H1 (cell line): ENCODE measurements around the gene NEO1. TPM values are rescaled to one million over a fixed set of nuclear protein-coding genes. Genes with fewer than 3 reads are reported as not detected.

Source experiments
- BACH1 ChIP-seq: IDR thresholded peaks from 2 replicates; pipeline ENCODE4 v1.6.1; 2012; ENCODE audit warnings: low read length, improper control_type of control experiment
- BRCA1 ChIP-seq: IDR thresholded peaks from 2 replicates; pipeline ENCODE4 v1.6.1; 2012; ENCODE audit warnings: low read depth, low read length, improper control_type of control experiment
- CBX8 ChIP-seq: fragments of 300-800, 300-1000 bp; sonication (generic); IDR thresholded peaks from 2 replicates; pipeline ENCODE4 v1.7.1; 2016; ENCODE audit warnings: low read depth, low read length, borderline replicate concordance
- KDM4A ChIP-seq: IDR thresholded peaks from one replicate; pipeline ENCODE4 v1.7.1; 2012; ENCODE audit warnings: low read depth, mild to moderate bottlenecking, moderate library complexity, low read length, inconsistent platforms; ENCODE audit not compliant: severe bottlenecking
- PHF8 ChIP-seq: fragments of 200-600 bp; sonication (generic); conservative IDR thresholded peaks from 2 replicates; pipeline ENCODE4 v1.7.1; 2012; ENCODE audit warnings: low read depth, mild to moderate bottlenecking, inconsistent platforms, low read length, moderate library complexity
- POLR2A ChIP-seq, 2 experiments: IDR thresholded peaks; 1 replicate in 1 of 2; 2 replicates in 1 of 2; pipeline ENCODE4 v1.6.1; 2011; ENCODE audit warnings: low read depth in 2 of 2, low read length in 2 of 2, mild to moderate bottlenecking in 2 of 2; ENCODE audit errors: control extremely low read depth in 1 of 2
- SAP30 ChIP-seq: fragments of 300-600 bp; sonication (generic); IDR thresholded peaks from 2 replicates; pipeline ENCODE4 v1.7.1; 2012; ENCODE audit warnings: low read length, moderate library complexity, mild to moderate bottlenecking, inconsistent platforms; ENCODE audit not compliant: insufficient read depth, insufficient replicate concordance
- SIRT6 ChIP-seq: IDR thresholded peaks from one replicate; pipeline ENCODE4 v1.7.1; 2012; ENCODE audit warnings: low read length, inconsistent platforms
- TBP ChIP-seq: IDR thresholded peaks from 2 replicates; pipeline ENCODE4 v1.6.1; 2011; ENCODE audit warnings: low read depth, low read length, improper control_type of control experiment
- YY1 ChIP-seq: IDR thresholded peaks from 2 replicates; pipeline ENCODE4 v1.6.1; 2011; ENCODE audit warnings: low read depth, mild to moderate bottlenecking, low read length
- polyA plus RNA-seq, 7 experiments: library from polyadenylated mRNA; depleted of rRNA in 3 of 7; stranded (reverse) in 5 of 7; unstranded in 2 of 7; fragments of >200 nt in 5 of 7; fragments of 200-250 nt in 2 of 7; gene quantifications; 1 replicate in 5 of 7; 2 replicates in 1 of 7; 4 replicates in 1 of 7; pipeline versions ENCODE4 v1.2.1 to v1.2.3, GENCODE V29; 2011 to 2013; ENCODE audit warnings: missing spikeins in 2 of 7, mixed read lengths in 2 of 7
- total RNA-seq: library from RNA; stranded (reverse); fragmentation: NEBNext Ultra II Directional; extraction: Animal tissue kit (Norgen Biotek cat#: 25700); gene quantifications from 2 replicates; pipeline ENCODE4 v1.2.1, GENCODE V29; 2021

The NEO1 gene
- total and polyA plus RNA-seq, 2 of the 8 experiments (the other 6 are each of a cell fraction or from before 2014, with no cell fraction given): 36.0 to 51.0 TPM

- TF ChIP-seq YY1 (peak; percentile 61; the same call in 1 of the 2 replicates), SIRT6 (no peak), TBP (0 out of 2 replicates have a peak, but pooled peaks have one; percentile 10), KDM4A (peak; percentile 63), POLR2A (IDR thresholded peaks at IDR 0.05; ENCODE audit: control extremely low read depth in 1 of 2, low read depth in 2 of 2, low read length in 2 of 2) (peak in 1 of 2 experiments; percentile 35; a peak in 1 of 3 replicates), SAP30 (peak; percentile 33), BACH1 (peak; percentile 40; the same call in 1 of the 2 replicates), PHF8 (0 out of 2 replicates have a peak, but pooled peaks have one; percentile 16), CBX8 (no peak), BRCA1 (peak; percentile 49; the same call in 1 of the 2 replicates)
These were observed 562 bp downstream of the NEO1 start (continued) for GRCh38 chr15:73052653-73053397.
